SHP77 (cell line): ENCODE results near the gene SS18L1.

ENCODE experiments used
- DNase-seq, 2 experiments: peaks; one replicate each; lab custom pipeline; 2025; lab: John Stamatoyannopoulos, UW

SS18L1 gene

GRCh38 chr20:62210496-62210855, 66.9 kb downstream of the SS18L1 start:
- DNase-seq, result peak; percentile 78 to 93

- no peak for DNase-seq
Measured at GRCh38 chr20:62211216-62211615, 67.6 kb downstream of the SS18L1 start.

- no peak for DNase-seq
Measured at GRCh38 chr20:62211769-62212288, 68.3 kb downstream of the SS18L1 start.

GRCh38 chr20:62212299-62212698, 68.7 kb downstream of the SS18L1 start:
- DNase-seq, result no peak

- peak; percentile 57 to 59 for DNase-seq
Measured at GRCh38 chr20:62214067-62214466, 70.5 kb downstream of the SS18L1 start.

GRCh38 chr20:62215020-62215990, 71.7 kb downstream of the SS18L1 start:
- DNase-seq, result peak in 1 of 2 experiments; percentile 65

- no peak for DNase-seq
Measured at GRCh38 chr20:62215991-62216635, 72.5 kb downstream of the SS18L1 start.

GRCh38 chr20:62216636-62217566, 73.3 kb downstream of the SS18L1 start:
- no peak for DNase-seq

- no peak for DNase-seq
Measured at GRCh38 chr20:62217913-62218773, 74.6 kb downstream of the SS18L1 start.

- DNase-seq, result no peak
Measured at GRCh38 chr20:62219101-62219991, 75.8 kb downstream of the SS18L1 start.

- peak in 1 of 2 experiments; percentile 70 for DNase-seq
Measured at GRCh38 chr20:62219992-62220665, 76.6 kb downstream of the SS18L1 start, which contains the start of gene HRH3. Gene HRH3 (minus strand): TSS chr20:62220278. CDS start chr20:62219970, 308 bp downstream.

- DNase-seq, result peak in 1 of 2 experiments; percentile 31
Measured at GRCh38 chr20:62220666-62221568, 77.3 kb downstream of the SS18L1 start.

GRCh38 chr20:62222266-62222850, 78.8 kb downstream of the SS18L1 start:
- no peak for DNase-seq

GRCh38 chr20:62222972-62223371, 79.4 kb downstream of the SS18L1 start:
- no peak for DNase-seq

- DNase-seq, result no peak
Measured at GRCh38 chr20:62223571-62223970, 80.0 kb downstream of the SS18L1 start.

- no peak for DNase-seq
Measured at GRCh38 chr20:62224113-62224855, 80.7 kb downstream of the SS18L1 start.

- no peak for DNase-seq
Measured at GRCh38 chr20:62225026-62225425, 81.5 kb downstream of the SS18L1 start.
